Hematopoietic multipotent progenitor cell treated with erythropoietin and hydrocortisone succinate and interleukin-3 and kit ligand, for 8 days (in vitro differentiated cells): ENCODE results near the gene BMPER.

Source experiments
- DNase-seq: peaks from one replicate; pipeline ENCODE4 v3.0.0-alpha.2; 2015

Gene BMPER

GRCh38 chr7:33892945-33893344 is 12.4 kb upstream of the BMPER start:
- DNase-seq, result no peak

- DNase-seq, result no peak
Measured at GRCh38 chr7:33893377-33893776, 12.0 kb upstream of the BMPER start.

- peak; percentile 66 for DNase-seq
Measured at GRCh38 chr7:33895025-33895804, 10.1 kb upstream of the BMPER start.

- no peak for DNase-seq
Measured at GRCh38 chr7:33900501-33900900, 4.8 kb upstream of the BMPER start.

GRCh38 chr7:33901199-33901598 is 4.1 kb upstream of the BMPER start:
- DNase-seq, result no peak

DNA sequence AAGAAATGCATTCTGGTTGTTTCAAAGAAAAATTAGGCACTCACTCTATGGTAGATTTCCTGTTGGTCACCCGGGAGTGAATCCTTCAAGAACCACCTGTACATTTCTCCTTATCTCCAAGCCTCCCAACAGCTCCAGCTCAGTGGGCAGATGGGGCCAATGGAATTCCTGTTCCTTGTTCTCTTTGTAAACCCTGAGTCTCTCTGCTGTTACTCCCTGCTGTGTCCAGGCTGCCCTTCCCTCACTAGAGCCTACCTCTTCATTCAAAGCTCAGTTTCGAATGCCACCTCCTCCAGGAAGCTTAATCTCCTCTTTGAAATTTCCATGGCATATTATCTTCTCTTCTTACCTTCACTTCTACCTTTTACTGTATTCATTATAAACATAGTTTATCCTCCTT is 3.5 kb upstream of the BMPER start:
- DNase-seq, result no peak

- DNase-seq, result no peak
Measured at GRCh38 chr7:33902746-33903145, 2.6 kb upstream of the BMPER start.

GRCh38 chr7:33903791-33904680 is 1.3 kb upstream of the BMPER start:
- no peak for DNase-seq

- no peak for DNase-seq
Measured at GRCh38 chr7:33904681-33905388, 504 bp upstream of the BMPER start.

DNA sequence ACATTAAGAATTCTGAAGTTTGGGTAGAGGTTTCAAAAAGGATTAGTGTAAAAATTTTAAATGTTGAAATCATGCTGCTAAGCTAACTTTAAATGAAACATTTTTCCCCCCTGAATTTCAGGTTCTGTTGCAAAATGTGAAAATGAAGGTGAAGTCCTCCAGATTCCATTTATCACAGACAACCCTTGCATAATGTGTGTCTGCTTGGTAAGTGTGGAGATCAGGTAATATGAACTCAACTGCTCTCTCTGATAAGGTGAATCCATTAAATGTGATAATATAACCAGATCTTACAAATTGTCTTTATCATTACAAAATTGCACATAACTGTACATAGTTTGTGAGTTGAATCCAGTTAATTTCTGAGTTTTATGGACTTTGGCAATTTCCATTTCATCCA is 1.4 kb downstream of the BMPER start:
- no peak for DNase-seq

DNA sequence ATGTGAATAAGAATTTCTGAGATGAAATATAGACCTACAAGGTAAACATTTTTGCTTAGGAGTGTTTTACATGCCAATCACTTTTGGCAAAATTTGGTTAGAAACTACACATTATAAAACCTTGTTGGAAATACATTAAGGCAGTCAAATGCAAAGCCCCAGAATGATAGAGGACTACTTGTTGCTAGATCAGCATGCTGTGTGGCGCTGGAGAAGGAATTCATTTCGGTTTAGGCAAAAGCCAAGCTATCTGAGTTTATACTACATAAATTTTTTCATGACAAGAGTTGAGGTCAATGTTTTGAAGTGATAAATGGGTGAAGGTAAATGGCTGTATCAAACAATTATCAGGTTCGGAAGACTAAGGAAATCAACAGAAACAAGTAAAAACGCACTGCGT is 2.3 kb downstream of the BMPER start:
- DNase-seq, result no peak

DNA sequence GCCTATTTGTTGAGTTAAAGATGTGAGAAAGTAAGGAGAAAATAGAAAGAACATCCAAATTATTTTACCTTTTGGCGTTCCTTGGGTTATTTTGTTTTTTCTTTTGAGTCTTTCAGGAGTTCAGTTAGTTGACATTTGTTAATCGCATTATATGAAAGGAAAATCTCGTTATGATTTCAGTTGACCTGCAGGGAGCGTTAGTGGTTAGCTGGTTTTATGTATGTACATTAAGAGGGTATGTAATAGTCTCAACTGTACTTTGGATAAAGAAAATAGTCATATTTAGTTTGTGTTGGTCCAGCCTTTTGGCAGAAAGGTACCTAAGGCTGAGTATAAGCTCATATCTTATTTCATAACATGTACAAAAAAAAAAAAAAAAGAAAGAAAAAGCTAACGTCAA is 4.0 kb downstream of the BMPER start:
- no peak for DNase-seq

- no peak for DNase-seq
Measured at GRCh38 chr7:33909755-33910154, 4.4 kb downstream of the BMPER start.

- DNase-seq, result no peak
Measured at GRCh38 chr7:33910756-33911155, 5.4 kb downstream of the BMPER start.

DNA sequence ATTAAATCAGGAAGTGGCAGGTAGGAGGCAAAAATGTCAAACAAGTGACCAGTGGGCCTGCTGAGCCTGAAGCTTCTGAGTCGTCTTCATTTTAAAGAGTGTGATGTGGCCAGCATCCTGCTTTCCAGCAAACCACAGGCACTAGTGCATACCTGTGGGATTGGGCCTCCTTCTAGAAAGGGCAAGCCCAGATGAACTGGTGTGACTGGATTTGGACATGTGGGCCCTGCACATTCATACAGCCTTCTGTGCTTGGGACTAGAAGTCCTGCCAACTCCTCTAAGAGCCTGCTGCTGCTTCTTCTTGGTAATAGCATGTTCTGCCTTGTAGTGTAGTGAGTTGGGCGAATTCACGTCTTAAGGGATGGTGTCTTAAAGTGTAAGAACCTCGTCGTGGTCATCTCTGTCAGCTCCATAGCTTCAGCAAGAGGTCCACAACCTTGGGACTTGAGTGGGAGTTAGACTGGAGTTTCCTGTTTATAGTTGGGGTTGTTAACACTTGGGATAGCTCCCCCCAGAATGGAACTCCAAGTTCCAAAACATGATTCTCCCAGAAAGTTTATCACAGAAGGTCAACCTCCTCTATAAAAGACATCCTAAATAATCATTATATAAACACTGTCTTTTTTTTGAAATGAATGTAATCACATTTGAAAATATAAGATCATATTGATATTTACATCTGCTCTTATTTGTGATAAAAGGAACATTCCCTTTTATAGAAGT is 11.2 kb downstream of the BMPER start:
- no peak for DNase-seq

- no peak for DNase-seq
Measured at GRCh38 chr7:33917661-33918060, 12.3 kb downstream of the BMPER start.

GRCh38 chr7:33918438-33919143 is 13.3 kb downstream of the BMPER start:
- DNase-seq, result no peak

GRCh38 chr7:33919449-33919848 is 14.1 kb downstream of the BMPER start:
- DNase-seq, result no peak

DNA sequence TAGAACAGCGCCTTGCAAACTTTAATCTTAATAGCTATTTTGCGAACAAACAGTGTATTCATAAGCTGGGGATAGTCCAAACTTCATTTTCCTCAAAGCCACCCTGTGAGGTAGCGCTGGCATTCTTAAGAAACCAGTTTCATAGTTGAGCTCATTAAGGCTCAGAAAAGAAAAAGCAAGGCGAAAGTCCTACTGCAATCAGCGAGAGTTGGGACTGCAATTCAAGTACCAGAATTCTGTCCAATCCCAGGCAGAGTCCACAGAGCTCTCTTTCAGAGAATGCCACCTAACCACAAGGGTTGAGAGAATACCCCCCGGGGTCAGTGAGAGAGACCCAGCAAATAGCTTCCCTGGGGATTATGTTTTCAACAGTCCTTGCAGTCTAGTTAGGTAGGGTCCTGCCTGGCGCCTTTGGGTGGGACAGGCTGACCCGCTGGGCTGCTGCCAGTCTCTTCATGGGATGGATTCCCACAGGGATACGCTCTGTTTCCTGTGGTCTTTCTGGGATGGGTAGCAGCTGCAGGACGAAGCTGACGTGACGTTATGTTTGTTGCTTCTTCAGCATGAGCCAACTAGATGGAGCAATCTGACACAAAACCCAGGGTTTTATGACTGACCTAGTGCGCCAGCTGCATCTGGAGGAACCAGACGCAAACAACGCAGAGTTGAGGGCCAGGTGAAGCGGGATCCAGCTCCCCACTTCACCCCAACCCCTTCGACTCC is 16.0 kb downstream of the BMPER start:
- no peak for DNase-seq

GRCh38 chr7:33922820-33923219 is 17.5 kb downstream of the BMPER start:
- DNase-seq, result no peak

GRCh38 chr7:33923440-33924229 is 18.3 kb downstream of the BMPER start:
- no peak for DNase-seq
